ENCODE results near the gene MYBBP1A. TPM values are rescaled to one million over a fixed set of nuclear protein-coding genes. Genes with fewer than 3 reads are reported as not detected.
A peak's percentile ranks its signal among the peaks of the same experiment; 100 is the strongest.

MYBBP1A gene
- total and polyA plus RNA-seq, 10 donors: 24.7 to 71.2 (median 51.5) TPM

- peak overlapping the region in 3 of 8 donors; percentile 7 to 45 (median 22) for H3K4me3 ChIP-seq
- H3K36me3 ChIP-seq: peaks cover 0 to 100% (median 93%) of the 10 kb centered on the region in 6 donors
- DNase-seq: no peak
- 87 to 92% (median 88%) methylated on average over 16 to 37 of the region's 37 CpGs for WGBS, 5 donors
- H3K27ac ChIP-seq: peak overlapping the region in 5 of 8 donors; percentile 56 to 74 (median 64)
- H3K9me3 ChIP-seq: no peaks in the 10 kb centered on the region
- TF ChIP-seq POLR2A (IDR thresholded peaks at IDR 0.05) (no peak), POLR2AphosphoS5 (IDR thresholded peaks at IDR 0.05) (peak in 1 of 3 donors; percentile 41)
- TF ChIP-seq, protein P1, sequence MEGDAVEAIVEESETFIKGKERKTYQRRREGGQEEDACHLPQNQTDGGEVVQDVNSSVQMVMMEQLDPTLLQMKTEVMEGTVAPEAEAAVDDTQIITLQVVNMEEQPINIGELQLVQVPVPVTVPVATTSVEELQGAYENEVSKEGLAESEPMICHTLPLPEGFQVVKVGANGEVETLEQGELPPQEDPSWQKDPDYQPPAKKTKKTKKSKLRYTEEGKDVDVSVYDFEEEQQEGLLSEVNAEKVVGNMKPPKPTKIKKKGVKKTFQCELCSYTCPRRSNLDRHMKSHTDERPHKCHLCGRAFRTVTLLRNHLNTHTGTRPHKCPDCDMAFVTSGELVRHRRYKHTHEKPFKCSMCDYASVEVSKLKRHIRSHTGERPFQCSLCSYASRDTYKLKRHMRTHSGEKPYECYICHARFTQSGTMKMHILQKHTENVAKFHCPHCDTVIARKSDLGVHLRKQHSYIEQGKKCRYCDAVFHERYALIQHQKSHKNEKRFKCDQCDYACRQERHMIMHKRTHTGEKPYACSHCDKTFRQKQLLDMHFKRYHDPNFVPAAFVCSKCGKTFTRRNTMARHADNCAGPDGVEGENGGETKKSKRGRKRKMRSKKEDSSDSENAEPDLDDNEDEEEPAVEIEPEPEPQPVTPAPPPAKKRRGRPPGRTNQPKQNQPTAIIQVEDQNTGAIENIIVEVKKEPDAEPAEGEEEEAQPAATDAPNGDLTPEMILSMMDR (IDR thresholded peaks at IDR 0.05 in 8 of 11, conservative IDR thresholded peaks at IDR 0.05 in 3 of 11): no peak
- peaks cover 4 to 63% (median 38%) of the 10 kb centered on the region in 6 donors for H3K4me1 ChIP-seq
- H3K27me3 ChIP-seq (replicated peaks in 1 of 7): no peaks in the 10 kb centered on the region
- intact Hi-C loops (cut with DNase I; ENCODE audit: low total_unique reads): no loop called here
Observed at GRCh38 chr17:4544135-4544950, 10.8 kb downstream of the MYBBP1A start.

DNA sequence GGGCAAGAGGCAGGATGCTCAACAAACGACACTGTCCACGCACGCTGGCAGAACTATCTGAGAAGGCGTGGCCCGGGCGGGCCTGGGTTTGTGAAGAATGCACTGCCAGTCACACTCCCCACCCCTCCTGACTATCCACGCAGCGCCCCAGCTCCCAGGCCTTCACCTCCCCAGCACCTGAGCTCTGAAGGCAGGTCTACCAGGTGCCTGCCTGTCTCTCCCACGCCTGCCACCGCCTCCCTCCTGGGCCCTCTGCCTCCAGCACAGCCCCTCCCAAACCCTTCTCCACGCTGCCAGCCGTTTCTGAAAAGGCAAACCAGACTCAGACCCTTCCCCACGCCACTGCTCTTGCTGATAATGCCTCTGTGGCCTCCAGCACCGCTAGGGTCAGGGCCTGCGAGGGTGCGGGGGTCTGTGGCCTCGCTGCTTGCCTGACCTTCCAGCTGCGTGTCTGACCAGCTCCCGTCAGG is 11.6 kb downstream of the MYBBP1A start:
- intact Hi-C loops (cut with DNase I; ENCODE audit: low total_unique reads): no loop called here
- 63 to 89% (median 75%) methylated on average over 18 to 19 of the region's 19 CpGs for WGBS, 5 donors
- peak; percentile 76 for DNase-seq
- Histone ChIP-seq H3K36me3 (peaks cover 0 to 100% (median 93%) of the 10 kb centered on the region in 6 donors), H3K9me3 (no peaks in the 10 kb centered on the region), H3K4me3 (peak overlapping the region in 1 of 8 donors; percentile 45), H3K27me3 (replicated peaks in 1 of 7) (no peaks in the 10 kb centered on the region), H3K4me1 (peaks cover 4 to 70% (median 44%) of the 10 kb centered on the region in 6 donors), H3K27ac (peak overlapping the region in 5 of 8 donors; percentile 56 to 74 (median 64))
- TF ChIP-seq POLR2A (IDR thresholded peaks at IDR 0.05) (no peak), POLR2AphosphoS5 (IDR thresholded peaks at IDR 0.05) (peak in 2 of 3 donors; percentile 68 to 74)

DNA sequence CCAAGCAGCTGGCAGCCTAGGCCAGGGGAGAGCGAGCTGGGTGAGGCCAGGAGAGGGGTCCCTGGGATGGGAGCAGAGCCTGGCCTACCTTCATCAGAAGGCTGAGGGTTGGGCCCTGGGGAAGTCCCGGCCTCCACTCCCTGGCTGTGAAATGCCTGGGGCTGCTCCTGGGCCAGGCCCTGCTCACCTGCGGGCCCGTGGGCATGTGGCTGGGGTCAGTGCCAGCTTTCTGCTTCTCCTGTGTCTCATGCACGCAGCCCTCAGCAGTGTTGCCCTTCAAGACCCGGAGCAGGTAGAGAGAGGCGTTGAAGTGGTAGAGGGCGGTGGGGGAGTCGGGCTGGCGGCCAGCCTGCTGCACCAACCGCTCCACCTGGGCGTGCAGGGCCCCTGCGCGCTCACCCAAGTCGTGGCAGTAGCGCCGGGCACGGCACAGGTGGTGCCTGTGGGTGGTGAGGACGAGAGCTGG is 12.4 kb downstream of the MYBBP1A start:
- DNase-seq: no peak
- Histone ChIP-seq H3K27me3 (replicated peaks in 1 of 7) (no peaks in the 10 kb centered on the region), H3K36me3 (peaks cover 0 to 100% (median 91%) of the 10 kb centered on the region in 6 donors), H3K9me3 (no peaks in the 10 kb centered on the region), H3K4me1 (peaks cover 4 to 79% (median 49%) of the 10 kb centered on the region in 6 donors), H3K27ac (peak overlapping the region in 7 of 8 donors; percentile 2 to 74 (median 58)), H3K4me3 (no peak overlapping the region)
- TF ChIP-seq, protein P1 (IDR thresholded peaks at IDR 0.05 in 8 of 11, conservative IDR thresholded peaks at IDR 0.05 in 3 of 11): no peak
- TF ChIP-seq POLR2A (IDR thresholded peaks at IDR 0.05): no peak
- TF ChIP-seq POLR2AphosphoS5 (IDR thresholded peaks at IDR 0.05): peak in 1 of 3 donors; percentile 35
- WGBS, 5 donors: 91 to 96% (median 95%) methylated on average over 13 to 19 of the region's 19 CpGs
- intact Hi-C loops (cut with DNase I; ENCODE audit: low total_unique reads): no loop called here

DNA sequence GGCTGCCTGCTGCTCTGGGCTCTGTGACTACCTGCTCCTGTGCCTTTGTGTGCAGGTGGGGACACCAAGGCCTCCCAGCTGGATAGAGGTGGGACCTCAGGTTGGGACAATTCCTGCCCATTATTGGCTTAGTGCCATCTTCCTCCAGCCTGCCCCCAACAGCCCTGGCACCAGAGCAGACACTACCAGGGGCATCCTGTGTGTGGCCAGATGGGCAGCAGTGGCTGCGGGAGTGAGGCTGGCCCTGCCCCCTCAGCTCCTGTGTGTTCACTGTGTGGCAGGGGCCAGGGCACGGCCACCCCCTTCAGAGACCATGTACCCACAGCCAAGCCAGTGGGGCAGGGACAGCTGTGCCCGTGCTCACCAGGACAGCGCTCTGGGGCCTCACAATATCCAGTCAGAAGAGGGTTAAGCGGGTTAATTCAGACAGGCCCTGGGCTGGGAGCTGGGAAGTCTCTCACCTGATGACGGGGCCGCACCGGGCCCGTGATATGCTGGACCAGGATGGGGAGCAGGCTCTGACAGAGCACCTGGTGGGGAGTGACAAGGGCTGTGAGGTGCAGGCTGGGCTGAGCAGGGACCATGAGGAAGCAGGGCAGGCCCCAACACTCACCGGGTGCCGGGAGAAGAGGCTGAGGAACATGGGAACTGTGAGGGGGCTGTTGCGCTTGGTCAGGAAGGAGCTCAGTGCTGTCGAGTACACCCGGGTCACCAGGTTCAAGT is 13.0 kb downstream of the MYBBP1A start:
- Histone ChIP-seq H3K4me3 (no peak overlapping the region), H3K27ac (peak overlapping the region in 7 of 8 donors; percentile 36 to 74 (median 58)), H3K9me3 (no peaks in the 10 kb centered on the region), H3K36me3 (peaks cover 0 to 100% (median 88%) of the 10 kb centered on the region in 6 donors), H3K27me3 (replicated peaks in 1 of 7) (no peaks in the 10 kb centered on the region), H3K4me1 (peaks cover 8 to 85% (median 53%) of the 10 kb centered on the region in 6 donors)
- DNase-seq: no peak
- intact Hi-C loops (cut with DNase I; ENCODE audit: low total_unique reads): no loop called here
- TF ChIP-seq POLR2A (IDR thresholded peaks at IDR 0.05) (no peak), POLR2AphosphoS5 (IDR thresholded peaks at IDR 0.05) (peak in 2 of 3 donors; percentile 23 to 61)
- 83 to 90% (median 88%) methylated on average over 11 to 14 of the region's 14 CpGs for WGBS, 5 donors
